ENCODE data around the gene PARM1.

PARM1 gene

GRCh38 chr4:75036046-75036830 is 103.3 kb downstream of the PARM1 start:
- DNase-seq, result no peak

DNA sequence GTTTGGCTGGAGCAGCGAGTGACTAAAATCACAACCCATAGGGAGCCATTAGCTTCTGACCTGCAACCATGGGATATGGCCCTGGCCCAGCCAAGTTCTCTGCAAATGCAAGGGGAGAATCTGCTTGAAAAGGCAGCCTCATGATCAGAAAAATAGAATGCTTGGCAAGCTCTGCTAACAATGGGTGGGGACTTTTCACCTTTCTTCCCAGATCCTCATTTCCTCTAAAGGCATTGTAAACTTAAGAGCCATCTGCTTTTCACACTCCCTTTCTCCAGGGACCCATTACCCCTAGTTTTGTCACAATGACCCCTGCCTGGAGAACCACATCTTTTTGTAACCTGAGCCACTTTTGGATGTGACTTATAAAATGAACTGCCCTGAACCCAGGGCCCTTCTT is 104.3 kb downstream of the PARM1 start:
- DNase-seq, result no peak

GRCh38 chr4:75038376-75038775 is 105.5 kb downstream of the PARM1 start:
- DNase-seq, result no peak

GRCh38 chr4:75040703-75041102 is 107.8 kb downstream of the PARM1 start:
- DNase-seq, result no peak

DNA sequence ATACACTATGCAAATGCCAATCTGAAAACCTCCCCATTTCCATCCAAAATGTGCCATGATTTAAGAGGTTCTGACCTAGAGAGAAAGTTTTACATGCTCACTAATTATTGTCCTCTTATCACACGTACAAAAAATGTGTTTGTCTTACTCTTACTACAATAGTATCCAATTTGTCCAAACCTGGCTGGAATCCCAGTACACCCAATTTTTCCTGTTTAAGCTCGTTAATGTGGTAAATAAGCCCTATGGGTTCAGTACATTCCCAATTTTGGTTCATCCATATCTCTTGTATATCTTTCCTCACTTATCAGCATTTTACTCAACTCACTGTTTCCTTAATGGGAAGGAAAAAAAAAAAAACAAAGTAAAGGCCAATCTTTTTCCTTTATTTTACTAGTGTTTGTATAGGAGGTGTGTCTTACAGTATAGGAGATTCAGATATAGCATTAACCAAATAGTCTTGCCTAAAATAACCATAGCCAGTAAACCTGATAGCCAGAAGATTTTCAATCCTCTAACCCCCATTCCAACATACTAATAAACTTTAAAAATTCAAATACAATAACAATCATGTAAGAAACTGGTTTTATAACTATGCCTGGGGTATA is 109.8 kb downstream of the PARM1 start:
- no peak for DNase-seq

GRCh38 chr4:75046226-75046625 is 113.3 kb downstream of the PARM1 start:
- DNase-seq, result no peak

DNA sequence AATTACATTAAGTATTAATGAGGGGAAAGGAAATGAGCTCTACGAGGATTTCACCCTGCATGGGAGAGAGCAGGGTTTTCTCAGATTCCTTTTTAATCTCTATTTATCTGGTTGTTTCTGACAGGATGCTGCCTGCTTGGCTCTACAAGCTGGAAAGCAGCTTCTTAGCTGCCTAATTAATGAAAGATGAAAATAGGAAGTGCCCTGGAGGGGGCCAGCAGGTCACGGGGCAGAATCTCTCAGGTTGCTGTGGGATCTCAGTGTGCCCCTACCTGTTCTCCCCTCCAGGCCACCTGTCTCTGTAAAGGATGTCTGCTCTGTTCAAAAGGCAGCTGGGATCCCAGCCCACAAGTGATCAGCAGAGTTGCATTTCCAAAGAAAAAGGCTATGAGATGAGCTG is 113.7 kb downstream of the PARM1 start:
- no peak for DNase-seq

DNA sequence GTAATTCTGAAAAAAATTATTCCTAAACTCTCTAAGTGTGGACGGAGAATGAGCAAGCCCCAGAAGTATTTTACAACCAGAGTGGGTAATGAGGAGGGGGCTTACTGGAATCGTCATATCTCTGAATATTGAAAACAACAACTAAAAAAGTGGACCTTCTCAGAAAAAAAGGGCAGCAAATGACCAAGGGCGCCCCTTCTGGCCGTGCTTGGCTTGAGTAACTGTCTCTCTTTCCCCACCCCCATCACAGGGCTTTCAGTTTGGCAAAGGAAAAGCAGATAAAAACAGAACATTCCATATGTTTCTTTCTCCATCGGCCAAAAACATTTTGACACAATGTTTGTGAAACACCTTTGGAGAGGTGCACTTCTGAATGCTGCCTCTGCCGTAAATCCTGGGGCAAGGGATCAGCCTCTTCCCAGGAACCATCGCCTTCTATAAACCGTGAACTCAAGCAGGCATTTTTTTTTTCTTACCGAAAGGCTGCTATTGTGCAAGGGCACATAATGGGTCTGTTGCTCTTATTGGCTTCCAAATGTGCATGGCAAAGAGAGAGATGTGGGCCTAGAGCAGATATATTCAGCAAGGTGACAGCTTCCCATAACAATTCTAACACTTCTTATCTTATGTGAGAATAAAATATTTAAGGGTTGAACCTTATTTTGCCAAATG is 115.4 kb downstream of the PARM1 start:
- no peak for DNase-seq

DNA sequence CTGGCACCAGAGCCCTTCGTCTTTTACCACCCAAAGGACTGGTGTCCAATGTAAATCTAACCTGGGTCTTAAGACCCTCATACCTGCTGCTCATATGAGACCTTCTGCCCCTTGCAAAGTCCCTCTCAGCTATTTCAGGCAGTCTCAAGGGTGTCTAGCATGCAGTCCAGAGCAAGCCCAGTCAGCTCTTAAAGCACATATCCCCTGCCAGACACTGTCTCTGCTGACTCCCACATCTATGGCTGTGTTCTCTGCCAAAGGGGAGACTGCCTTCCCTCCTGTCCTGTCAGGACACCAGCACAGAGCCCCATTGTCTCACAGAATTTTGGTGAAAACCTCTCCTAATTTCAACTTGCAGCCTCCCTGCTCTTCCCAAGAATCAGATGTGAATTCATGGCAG is 118.5 kb downstream of the PARM1 start:
- DNase-seq, result no peak

GRCh38 chr4:75053352-75053751 is 120.4 kb downstream of the PARM1 start:
- no peak for DNase-seq

GRCh38 chr4:75054078-75054477 is 121.2 kb downstream of the PARM1 start:
- no peak for DNase-seq

- no peak for DNase-seq
These were observed 123.4 kb downstream of the PARM1 start for GRCh38 chr4:75056277-75056676.

GRCh38 chr4:75057369-75057768 is 124.5 kb downstream of the PARM1 start:
- DNase-seq, result no peak

DNA sequence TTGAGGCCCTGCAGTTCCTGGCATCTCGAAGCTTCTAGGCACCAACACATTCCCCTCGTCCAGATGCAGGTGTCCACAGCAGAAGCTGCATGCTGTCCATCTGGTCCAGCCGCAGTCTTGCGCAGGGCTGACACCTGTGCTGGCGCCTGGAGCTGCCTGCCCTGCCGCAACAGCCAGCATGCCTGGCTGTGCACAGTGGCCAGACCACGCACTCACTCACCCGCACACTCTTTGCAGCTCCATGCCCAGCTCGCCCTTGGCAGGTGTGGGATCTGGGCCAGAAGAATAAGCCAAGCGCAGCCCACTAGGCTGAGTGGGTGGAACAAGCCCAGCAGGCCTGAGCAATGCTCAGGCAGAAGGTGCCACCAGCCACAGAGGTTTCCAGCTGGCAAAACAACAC is 125.6 kb downstream of the PARM1 start:
- DNase-seq, result no peak

DNA sequence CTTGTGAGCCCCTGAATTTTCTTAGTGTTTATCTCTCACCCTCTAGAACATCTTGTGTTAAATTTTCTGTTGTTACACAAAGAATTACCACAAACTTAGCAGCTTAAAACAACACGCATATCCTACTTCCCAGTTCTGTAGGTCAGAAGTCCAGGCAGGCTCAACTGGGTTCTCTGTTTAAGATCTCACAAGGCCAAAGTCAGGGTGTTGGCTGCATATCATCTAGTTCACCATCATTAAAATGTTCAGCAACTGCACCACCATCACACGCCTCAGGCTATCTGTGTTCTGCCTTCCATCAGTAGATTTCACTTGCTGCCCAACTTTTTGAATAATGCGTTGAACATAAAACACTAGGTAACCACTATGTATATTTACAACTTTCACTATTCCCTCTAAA is 130.5 kb downstream of the PARM1 start:
- DNase-seq, result no peak

GRCh38 chr4:75065909-75066308 is 133.0 kb downstream of the PARM1 start:
- no peak for DNase-seq

- no peak for DNase-seq
These were observed 136.7 kb downstream of the PARM1 start for GRCh38 chr4:75069493-75070074.

DNA sequence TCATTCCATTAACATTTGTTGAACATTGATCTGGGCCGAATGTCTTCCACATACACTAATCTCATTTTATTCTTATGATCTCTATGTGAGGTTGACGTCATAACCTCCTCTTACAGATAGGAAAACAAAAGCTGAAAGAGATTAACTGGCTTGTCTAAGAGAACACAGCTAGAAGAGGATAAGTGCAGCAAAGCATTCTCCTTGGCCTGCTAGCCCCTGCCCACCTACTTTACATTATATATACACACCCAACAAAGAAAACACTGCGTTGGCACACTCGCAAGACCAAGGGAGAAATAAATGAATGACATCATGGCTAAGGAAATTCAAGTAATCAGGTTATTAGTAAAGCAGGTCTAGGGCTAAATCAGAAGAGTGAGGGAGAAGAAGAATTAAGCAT is 138.4 kb downstream of the PARM1 start:
- no peak for DNase-seq

DNA sequence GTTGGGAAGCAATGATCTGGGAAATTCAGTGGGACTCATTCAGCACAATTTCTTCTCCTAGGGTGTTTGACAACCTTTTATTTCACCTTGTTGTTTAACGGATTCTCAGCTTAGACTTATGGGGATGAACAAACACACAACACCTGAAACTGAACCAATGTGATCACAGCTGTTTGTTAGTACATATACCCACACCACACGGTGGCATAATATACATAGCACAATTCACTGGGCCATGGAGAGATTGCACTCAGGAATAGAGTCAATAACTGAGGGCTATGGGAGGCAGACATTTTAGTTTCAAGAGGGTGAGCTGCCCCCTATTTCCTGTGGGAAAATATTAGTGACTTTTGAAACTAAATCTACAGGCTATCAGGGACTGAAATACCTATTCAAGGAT is 148.0 kb downstream of the PARM1 start:
- no peak for DNase-seq

DNA sequence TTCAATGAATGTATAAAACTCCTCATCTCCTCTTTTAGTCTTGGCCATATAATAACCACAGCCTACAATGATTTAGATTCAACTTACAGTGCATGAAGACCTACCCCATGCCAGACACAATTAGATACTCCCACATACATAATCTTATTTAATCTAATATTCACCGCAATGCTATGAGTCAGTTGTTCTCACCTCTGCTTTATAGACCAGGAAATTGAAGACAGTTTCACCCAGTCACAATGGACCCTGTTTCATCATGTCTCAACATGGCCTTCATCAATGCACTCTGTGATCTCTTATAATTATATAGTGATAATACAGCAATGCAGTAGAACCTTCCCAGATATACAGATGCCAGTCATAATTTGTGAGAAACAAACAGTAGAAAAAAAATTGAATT is 148.6 kb downstream of the PARM1 start:
- DNase-seq, result no peak

DNA sequence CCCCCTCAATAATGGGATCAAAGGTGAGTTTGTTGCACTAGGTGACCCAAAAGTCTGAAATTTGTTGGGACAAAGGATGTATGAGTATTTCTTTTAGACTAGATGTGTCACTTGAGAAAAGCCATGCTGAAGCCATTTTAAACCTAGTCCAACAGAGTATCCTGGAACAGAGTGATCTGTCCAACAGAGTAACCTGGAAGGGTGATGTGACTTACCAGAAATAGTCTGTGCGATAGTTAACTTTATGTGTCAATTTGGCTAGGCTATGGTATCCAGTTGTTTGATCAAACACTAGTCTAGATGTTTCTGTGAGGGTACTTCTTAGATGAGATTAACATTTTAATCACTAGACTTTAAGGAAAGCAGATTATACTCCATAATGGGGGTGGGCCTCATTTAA is 154.5 kb downstream of the PARM1 start:
- DNase-seq, result no peak

DNA sequence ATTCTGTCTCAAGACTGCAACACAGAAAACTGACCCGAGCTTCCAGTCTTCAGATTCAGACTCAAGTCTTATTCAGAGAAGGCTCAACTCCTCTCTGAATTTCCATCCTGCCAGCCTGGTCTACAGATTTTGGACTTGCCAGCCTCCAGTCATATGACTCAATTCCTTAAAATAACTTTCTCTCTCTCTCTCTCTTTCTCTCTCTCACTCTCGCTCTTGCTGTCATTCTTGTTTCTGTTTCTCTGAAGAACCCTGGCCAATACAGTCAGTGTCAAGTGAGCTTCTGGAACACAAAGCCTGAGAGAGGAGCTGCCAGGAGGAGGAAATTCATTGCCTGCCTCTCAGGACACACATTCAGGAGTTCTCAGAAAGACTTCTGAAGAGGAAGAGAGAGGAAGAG is 154.9 kb downstream of the PARM1 start:
- DNase-seq, result no peak

DNA sequence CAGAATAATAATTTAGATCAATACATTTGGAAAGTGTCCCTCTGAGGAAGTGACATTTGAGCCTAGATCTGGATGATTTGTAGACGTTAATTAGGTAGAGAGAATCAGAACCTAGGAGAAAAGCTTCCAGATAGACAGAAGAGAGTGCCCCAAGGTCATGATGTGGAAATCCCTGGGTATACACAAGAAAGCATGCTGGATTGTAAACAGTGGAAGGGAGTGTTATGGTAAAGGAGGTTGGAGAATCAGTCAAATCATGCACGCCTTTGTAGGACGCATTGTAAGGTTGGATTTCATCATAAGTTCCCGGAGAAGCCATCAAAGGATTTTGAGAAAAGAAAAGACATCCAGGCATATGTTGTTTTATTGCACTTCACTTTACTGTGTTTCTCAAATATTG is 156.3 kb downstream of the PARM1 start:
- no peak for DNase-seq

DNA sequence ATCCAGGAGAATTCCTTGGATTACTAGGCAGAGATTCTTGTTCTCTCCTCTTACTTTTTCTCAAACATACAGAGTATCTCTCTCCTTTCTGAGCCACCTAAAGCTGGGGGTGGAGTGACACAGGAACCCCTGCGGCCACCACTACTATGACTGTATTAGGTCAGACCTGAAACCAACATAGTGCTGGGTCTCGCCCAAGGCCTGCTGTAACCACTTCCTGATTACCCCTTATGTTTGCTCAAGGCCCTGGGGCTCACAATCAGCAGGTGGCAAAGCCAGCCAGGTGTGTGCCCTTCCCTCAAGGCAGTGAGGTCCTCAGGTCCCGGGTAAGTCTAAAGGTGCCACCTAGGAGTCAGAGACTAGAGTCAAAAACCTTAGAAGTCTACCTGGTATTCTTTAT is 166.4 kb downstream of the PARM1 start:
- DNase-seq, result no peak

All from stimulated activated CD4-positive, alpha-beta T cell treated with anti-CD3 and anti-CD28 coated beads, Interleukin-4, amount 100 ng/mL, for 24 hours (primary cell).